ENCODE data around the gene IRAK4. TPM values are rescaled to one million over a fixed set of nuclear protein-coding genes. Genes with fewer than 3 reads are reported as not detected.

Gene IRAK4
- total and polyA plus RNA-seq, 2 experiments from 2014 or later = 11.5 to 24.0 TPM

GRCh38 chr12:43797561-43798217 lies 38.9 kb downstream of the IRAK4 start:
- in situ Hi-C loops (cut with MboI) = no loop called here
- no peak overlapping the region for H3K4me3 ChIP-seq
- no peaks in the 10 kb centered on the region for H4K20me1 ChIP-seq (ENCODE audit: insufficient read depth)
- H3K27ac ChIP-seq = no peak overlapping the region
- WGBS, 2 experiments (ENCODE audit: low coverage in 1 of 2, low lambda C conversion rate in 2 of 2, missing lambda C conversion rate in 2 of 2) = 58 to 66% methylated on average over 4 of the region's 4 CpGs
- TF ChIP-seq EZH2phosphoT487 (IDR thresholded peaks at IDR 0.05; ENCODE audit: insufficient read depth, low read depth) = no peak
- no peak for TF ChIP-seq EZH2 (IDR thresholded peaks at IDR 0.05; ENCODE audit: insufficient read depth, poor library complexity, severe bottlenecking)
- H3K27me3 ChIP-seq (replicated peaks; ENCODE audit: insufficient read depth) = no peaks in the 10 kb centered on the region
- H3K36me3 ChIP-seq (ENCODE audit: low read depth) = peaks cover 84% of the 10 kb centered on the region
- peaks cover 30% of the 10 kb centered on the region; the same call in 1 of the 2 replicates for H3F3A ChIP-seq (ENCODE audit: insufficient read depth)
- H3K79me2 ChIP-seq (ENCODE audit: insufficient read depth) = peaks cover 27% of the 10 kb centered on the region
- H3K4me1 ChIP-seq (ENCODE audit: insufficient read depth) = peaks cover 2% of the 10 kb centered on the region; the same call in 1 of the 2 replicates
- H3K4me2 ChIP-seq (ENCODE audit: unreplicated experiment) = no peak overlapping the region
- no peaks in the 10 kb centered on the region for H3K9me2 ChIP-seq (ENCODE audit: insufficient read depth)
- no peak for DNase-seq
- no peaks in the 10 kb centered on the region for H3K9me3 ChIP-seq (ENCODE audit: low read depth)
- no peak overlapping the region for H3K9ac ChIP-seq
- no peak overlapping the region for H2AFZ ChIP-seq

GRCh38 chr12:43805149-43805859 lies 46.6 kb downstream of the IRAK4 start:
- peak overlapping the region; percentile 94 for H2AFZ ChIP-seq
- H3K79me2 ChIP-seq (ENCODE audit: insufficient read depth) = peaks cover 54% of the 10 kb centered on the region
- H3F3A ChIP-seq (ENCODE audit: insufficient read depth) = peaks cover 7% of the 10 kb centered on the region; the same call in 1 of the 2 replicates
- H3K4me1 ChIP-seq (ENCODE audit: insufficient read depth) = peaks cover 32% of the 10 kb centered on the region
- peak overlapping the region; percentile 99 for H3K4me3 ChIP-seq
- H3K27ac ChIP-seq = peak overlapping the region; percentile 93
- H3K36me3 ChIP-seq (ENCODE audit: low read depth) = peaks cover 33% of the 10 kb centered on the region
- H3K27me3 ChIP-seq (replicated peaks; ENCODE audit: insufficient read depth) = no peaks in the 10 kb centered on the region
- no peaks in the 10 kb centered on the region for H3K9me3 ChIP-seq (ENCODE audit: low read depth)
- peak overlapping the region; percentile 97 for H3K4me2 ChIP-seq (ENCODE audit: unreplicated experiment)
- no peaks in the 10 kb centered on the region for H3K9me2 ChIP-seq (ENCODE audit: insufficient read depth)
- in situ Hi-C loops (cut with MboI) = no loop called here
- DNase-seq = no peak
- H4K20me1 ChIP-seq (ENCODE audit: insufficient read depth) = no peaks in the 10 kb centered on the region
- 9 to 11% methylated on average over 20 of the region's 20 CpGs for WGBS, 2 experiments (ENCODE audit: low coverage in 1 of 2, low lambda C conversion rate in 2 of 2, missing lambda C conversion rate in 2 of 2)
- H3K9ac ChIP-seq = peak overlapping the region; percentile 96
- no peak for TF ChIP-seq EZH2phosphoT487 (IDR thresholded peaks at IDR 0.05; ENCODE audit: insufficient read depth, low read depth)
- no peak for TF ChIP-seq EZH2 (IDR thresholded peaks at IDR 0.05; ENCODE audit: insufficient read depth, poor library complexity, severe bottlenecking)

- Histone ChIP-seq H3K9me2 (ENCODE audit: insufficient read depth) (no peaks in the 10 kb centered on the region), H3K4me2 (ENCODE audit: unreplicated experiment) (peak within 1 kb of the TSS; percentile 97), H3K9me3 (ENCODE audit: low read depth) (no peaks in the 10 kb centered on the region), H3F3A (ENCODE audit: insufficient read depth) (peaks cover 7% of the 10 kb centered on the region; the same call in 1 of the 2 replicates), H3K36me3 (ENCODE audit: low read depth) (peaks cover 25% of the 10 kb centered on the region), H2AFZ (peak within 1 kb of the TSS; percentile 94), H3K9ac (peak within 1 kb of the TSS; percentile 96), H3K27me3 (replicated peaks; ENCODE audit: insufficient read depth) (no peaks in the 10 kb centered on the region), H3K79me2 (ENCODE audit: insufficient read depth) (peaks cover 46% of the 10 kb centered on the region), H3K27ac (peak within 1 kb of the TSS; percentile 93), H3K4me1 (ENCODE audit: insufficient read depth) (peaks cover 32% of the 10 kb centered on the region), H4K20me1 (ENCODE audit: insufficient read depth) (no peaks in the 10 kb centered on the region), H3K4me3 (peak within 1 kb of the TSS; percentile 99)
- 1% methylated on average over 65 to 73 of the region's 89 CpGs for WGBS, 2 experiments (ENCODE audit: low coverage in 1 of 2, low lambda C conversion rate in 2 of 2, missing lambda C conversion rate in 2 of 2)
- in situ Hi-C loops (cut with MboI) = no loop called here
- DNase-seq = peak; percentile 92
- TF ChIP-seq EZH2phosphoT487 (IDR thresholded peaks at IDR 0.05; ENCODE audit: insufficient read depth, low read depth) (no peak), EZH2 (IDR thresholded peaks at IDR 0.05; ENCODE audit: insufficient read depth, poor library complexity, severe bottlenecking) (no peak)
These were observed 47.3 kb downstream of the IRAK4 start, which contains the start of gene TWF1 for GRCh38 chr12:43805860-43806736. Gene TWF1, minus strand, starts transcription at chr12:43806317. Its CDS starts 72 bp downstream, at chr12:43806245.

GRCh38 chr12:43806737-43807072 lies 48.0 kb downstream of the IRAK4 start:
- Histone ChIP-seq H3K4me2 (ENCODE audit: unreplicated experiment) (peak overlapping the region; percentile 97), H3K4me1 (ENCODE audit: insufficient read depth) (peaks cover 32% of the 10 kb centered on the region), H3F3A (ENCODE audit: insufficient read depth) (peaks cover 7% of the 10 kb centered on the region; the same call in 1 of the 2 replicates), H3K9me2 (ENCODE audit: insufficient read depth) (no peaks in the 10 kb centered on the region), H3K27ac (peak overlapping the region; percentile 93), H3K27me3 (replicated peaks; ENCODE audit: insufficient read depth) (no peaks in the 10 kb centered on the region), H3K4me3 (peak overlapping the region; percentile 99), H3K9ac (peak overlapping the region; percentile 96), H3K79me2 (ENCODE audit: insufficient read depth) (peaks cover 43% of the 10 kb centered on the region), H4K20me1 (ENCODE audit: insufficient read depth) (no peaks in the 10 kb centered on the region), H2AFZ (peak overlapping the region; percentile 94), H3K36me3 (ENCODE audit: low read depth) (peaks cover 21% of the 10 kb centered on the region), H3K9me3 (ENCODE audit: low read depth) (no peaks in the 10 kb centered on the region)
- in situ Hi-C loops (cut with MboI) = no loop called here
- WGBS, 2 experiments (ENCODE audit: low coverage in 1 of 2, low lambda C conversion rate in 2 of 2, missing lambda C conversion rate in 2 of 2) = 1 to 3% methylated on average over 3 of the region's 3 CpGs
- TF ChIP-seq EZH2phosphoT487 (IDR thresholded peaks at IDR 0.05; ENCODE audit: insufficient read depth, low read depth) = no peak
- TF ChIP-seq EZH2 (IDR thresholded peaks at IDR 0.05; ENCODE audit: insufficient read depth, poor library complexity, severe bottlenecking) = no peak
- no peak for DNase-seq

Measured in GM23248 (cell line).